ENCODE results near the gene TBC1D22B. TPM values are rescaled to one million over a fixed set of nuclear protein-coding genes. Genes with fewer than 3 reads are reported as not detected.

TBC1D22B gene
- total RNA-seq, 5 donors from 2014 or later (not counting 1 experiment from before 2014, with no cell fraction given) = 9.5 to 12.6 (median 10.7) TPM

DNA sequence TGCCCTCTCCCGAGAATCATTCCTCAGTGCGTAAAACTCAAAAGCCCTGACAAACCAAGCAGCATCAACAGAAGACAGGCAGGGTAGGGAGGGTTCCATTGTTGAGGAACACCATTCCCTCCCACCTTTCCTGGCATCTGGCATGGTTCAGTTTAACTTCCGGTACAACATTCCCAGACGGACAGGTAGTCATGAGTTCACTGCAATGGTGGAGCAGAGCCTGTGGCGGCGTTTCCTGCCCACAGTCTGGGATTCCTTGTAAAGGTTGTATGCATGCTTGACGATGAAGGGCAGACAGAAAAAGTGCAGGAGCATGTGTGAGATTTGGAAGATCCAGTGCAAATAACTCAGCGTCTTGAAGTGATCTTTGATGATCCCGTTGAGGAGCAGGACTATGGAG is 45.3 kb upstream of the TBC1D22B start:
- H3K27me3 ChIP-seq (replicated peaks in 1 of 2; ENCODE audit: control insufficient read depth in 2 of 2, extremely low read depth in 1 of 2, insufficient read depth in 2 of 2, low read length in 1 of 2) = no peaks in the 10 kb centered on the region
- no peaks in the 10 kb centered on the region for H3K9me3 Mint-ChIP-seq
- DNase-seq = no peak
- no peak overlapping the region for H3K27ac ChIP-seq (ENCODE audit: low read length)
- ATAC-seq (replicated peaks in 1 of 4) = no peak
- no peak overlapping the region for H3K27ac Mint-ChIP-seq
- no peaks in the 10 kb centered on the region for H3K27me3 Mint-ChIP-seq
- ChIA-PET CTCF (interaction anchor here (0.6 to 3.9 kb wide), 7 partner anchors 40 to 327 kb away, joined by 3 to 72 read pairs (median 3); partner anchors contain the start of genes C6orf89 (in 1 of the 2) and PIM1 (in 1 of the 2)), POLR2A (interaction anchor here in 1 of 2 donors (1.0 kb wide), 1 partner anchor 334 kb away, joined by 3 read pairs; no protein-coding TSS in a partner anchor)
- H3K36me3 ChIP-seq (ENCODE audit: control insufficient read depth in 2 of 2, extremely low read depth in 1 of 2, insufficient read depth in 1 of 2, low read length in 1 of 2) = no peaks in the 10 kb centered on the region
- H3K4me3 ChIP-seq (ENCODE audit: control insufficient read depth in 1 of 2, extremely low read depth in 1 of 2, low read length in 1 of 2) = no peak overlapping the region
- H3K4me1 Mint-ChIP-seq = peaks cover 30 to 32% (median 32%) of the 10 kb centered on the region in 3 donors
- no peak overlapping the region for H3K4me3 Mint-ChIP-seq
- no peaks in the 10 kb centered on the region for H3K9me3 ChIP-seq
- no peaks in the 10 kb centered on the region for H3K36me3 Mint-ChIP-seq
- peaks cover 19 to 32% of the 10 kb centered on the region in 2 experiments for H3K4me1 ChIP-seq (ENCODE audit: control insufficient read depth in 1 of 2, extremely low read depth in 1 of 2, insufficient read depth in 2 of 2, low read length in 2 of 2)
- 100% methylated on average over 2 of the region's 9 CpGs for WGBS (ENCODE audit: insufficient coverage)

DNA sequence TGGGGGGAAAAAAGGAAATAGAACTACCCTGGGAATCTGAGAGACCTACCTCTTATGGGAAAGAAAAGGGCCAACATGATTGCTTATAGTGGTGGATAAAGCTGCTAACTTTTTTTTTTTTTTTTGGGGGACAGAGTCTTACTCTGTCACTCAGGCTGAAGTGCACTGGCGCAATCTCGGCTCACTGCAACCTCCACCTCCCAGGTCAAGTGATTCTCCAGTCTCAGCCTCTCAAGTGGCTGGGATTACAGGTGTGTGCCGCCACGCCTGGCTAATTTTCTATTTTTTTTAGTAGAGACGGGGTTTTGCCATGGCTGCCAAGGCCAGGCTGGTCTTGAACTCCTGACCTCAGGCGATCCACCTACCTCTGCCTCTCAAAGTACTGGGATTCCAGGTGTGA is 39.5 kb upstream of the TBC1D22B start:
- H3K4me1 ChIP-seq (ENCODE audit: control insufficient read depth in 1 of 2, extremely low read depth in 1 of 2, insufficient read depth in 2 of 2, low read length in 2 of 2) = peaks cover 2 to 13% of the 10 kb centered on the region in 2 experiments
- H3K27ac Mint-ChIP-seq = no peak overlapping the region
- no peaks in the 10 kb centered on the region for H3K27me3 Mint-ChIP-seq
- no peaks in the 10 kb centered on the region for H3K36me3 ChIP-seq (ENCODE audit: control insufficient read depth in 2 of 2, extremely low read depth in 1 of 2, insufficient read depth in 1 of 2, low read length in 1 of 2)
- H3K27me3 ChIP-seq (replicated peaks in 1 of 2; ENCODE audit: control insufficient read depth in 2 of 2, extremely low read depth in 1 of 2, insufficient read depth in 2 of 2, low read length in 1 of 2) = no peaks in the 10 kb centered on the region
- no peak overlapping the region for H3K27ac ChIP-seq (ENCODE audit: low read length)
- no peak for ATAC-seq (replicated peaks in 1 of 4)
- no peak for DNase-seq
- H3K4me3 ChIP-seq (ENCODE audit: control insufficient read depth in 1 of 2, extremely low read depth in 1 of 2, low read length in 1 of 2) = no peak overlapping the region
- no peaks in the 10 kb centered on the region for H3K9me3 ChIP-seq
- H3K9me3 Mint-ChIP-seq = no peaks in the 10 kb centered on the region
- ChIA-PET POLR2A (no interaction called here), CTCF (interaction anchor here in 1 of 2 donors (0.7 kb wide), 1 partner anchor 281 kb away, joined by 5 read pairs; no protein-coding TSS in a partner anchor)
- peaks cover 8 to 10% (median 10%) of the 10 kb centered on the region in 3 donors for H3K4me1 Mint-ChIP-seq
- WGBS (ENCODE audit: insufficient coverage) = no CpG with 5 or more reads among the region's 6 CpGs
- H3K36me3 Mint-ChIP-seq = no peaks in the 10 kb centered on the region
- H3K4me3 Mint-ChIP-seq = no peak overlapping the region

DNA sequence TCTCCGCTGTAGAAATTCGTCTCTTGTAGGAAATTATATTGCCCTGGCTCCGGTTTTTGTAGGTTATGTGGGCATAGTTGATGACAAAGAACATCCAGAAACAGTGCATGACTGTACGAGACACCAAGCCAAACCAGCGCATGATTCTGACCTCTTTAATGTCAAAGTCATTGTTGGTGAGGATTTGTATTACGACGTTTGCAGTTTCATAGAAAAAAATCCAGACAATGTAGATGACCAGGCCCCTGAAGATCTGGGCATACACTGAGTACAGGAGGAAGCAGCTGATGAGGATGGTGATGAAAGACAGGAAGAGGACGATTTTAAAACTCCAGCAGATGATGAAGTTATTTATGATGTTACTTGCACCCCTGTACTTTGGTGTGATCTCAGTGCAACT is 39.1 kb upstream of the TBC1D22B start:
- Histone ChIP-seq H3K36me3 (ENCODE audit: control insufficient read depth in 2 of 2, extremely low read depth in 1 of 2, insufficient read depth in 1 of 2, low read length in 1 of 2) (no peaks in the 10 kb centered on the region), H3K27ac (ENCODE audit: low read length) (no peak overlapping the region), H3K27me3 (replicated peaks in 1 of 2; ENCODE audit: control insufficient read depth in 2 of 2, extremely low read depth in 1 of 2, insufficient read depth in 2 of 2, low read length in 1 of 2) (no peaks in the 10 kb centered on the region), H3K4me3 (ENCODE audit: control insufficient read depth in 1 of 2, extremely low read depth in 1 of 2, low read length in 1 of 2) (no peak overlapping the region), H3K4me1 (ENCODE audit: control insufficient read depth in 1 of 2, extremely low read depth in 1 of 2, insufficient read depth in 2 of 2, low read length in 2 of 2) (peaks cover 3 to 13% of the 10 kb centered on the region in 2 experiments), H3K9me3 (no peaks in the 10 kb centered on the region)
- ChIA-PET CTCF (no interaction called here), POLR2A (no interaction called here)
- H3K4me3 Mint-ChIP-seq = no peak overlapping the region
- peaks cover 9 to 12% (median 11%) of the 10 kb centered on the region in 3 donors for H3K4me1 Mint-ChIP-seq
- H3K27ac Mint-ChIP-seq = no peak overlapping the region
- no peak for ATAC-seq (replicated peaks in 1 of 4)
- H3K27me3 Mint-ChIP-seq = no peaks in the 10 kb centered on the region
- 86% methylated on average over 8 of the region's 8 CpGs for WGBS (ENCODE audit: insufficient coverage)
- no peaks in the 10 kb centered on the region for H3K9me3 Mint-ChIP-seq
- no peak for DNase-seq
- H3K36me3 Mint-ChIP-seq = no peaks in the 10 kb centered on the region

DNA sequence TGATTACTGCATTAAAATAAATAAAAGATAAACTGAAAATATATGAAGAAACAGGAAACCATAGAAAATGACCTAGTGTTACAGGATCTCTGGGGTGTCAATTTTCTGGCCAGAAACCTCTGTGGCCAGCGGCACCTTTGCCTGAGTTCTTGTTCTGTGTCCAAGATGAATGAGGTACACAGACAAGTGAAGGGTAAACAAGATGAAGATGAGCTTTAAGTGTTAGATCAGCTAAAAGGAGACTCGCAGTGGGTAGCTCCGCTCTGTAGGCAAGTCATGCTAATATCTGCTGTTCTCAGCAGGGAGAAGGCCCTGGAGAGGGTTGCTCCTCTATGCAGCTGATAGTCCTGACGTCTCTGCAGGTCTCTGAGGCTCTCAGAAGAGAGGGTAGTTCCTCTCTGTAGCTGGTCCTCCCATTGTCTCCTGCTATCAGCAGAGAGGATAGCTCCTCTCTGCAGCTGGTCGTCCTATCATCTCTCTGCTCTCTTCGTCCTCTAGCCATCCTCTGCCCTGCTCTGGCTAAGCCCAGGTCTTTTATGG is 35.9 kb upstream of the TBC1D22B start:
- peaks cover 9 to 12% (median 11%) of the 10 kb centered on the region in 3 donors for H3K4me1 Mint-ChIP-seq
- Histone ChIP-seq H3K36me3 (ENCODE audit: control insufficient read depth in 2 of 2, extremely low read depth in 1 of 2, insufficient read depth in 1 of 2, low read length in 1 of 2) (no peaks in the 10 kb centered on the region), H3K27me3 (replicated peaks in 1 of 2; ENCODE audit: control insufficient read depth in 2 of 2, extremely low read depth in 1 of 2, insufficient read depth in 2 of 2, low read length in 1 of 2) (no peaks in the 10 kb centered on the region), H3K27ac (ENCODE audit: low read length) (no peak overlapping the region), H3K4me1 (ENCODE audit: control insufficient read depth in 1 of 2, extremely low read depth in 1 of 2, insufficient read depth in 2 of 2, low read length in 2 of 2) (peaks cover 3 to 13% of the 10 kb centered on the region in 2 experiments), H3K9me3 (no peaks in the 10 kb centered on the region), H3K4me3 (ENCODE audit: control insufficient read depth in 1 of 2, extremely low read depth in 1 of 2, low read length in 1 of 2) (peak overlapping the region; percentile 72 to 88)
- H3K27ac Mint-ChIP-seq = no peak overlapping the region
- DNase-seq = no peak
- ChIA-PET POLR2A (interaction anchor here in 1 of 2 donors (0.7 kb wide), 1 partner anchor 555 kb away, joined by 3 read pairs; no protein-coding TSS in a partner anchor), CTCF (interaction anchor here (0.6 to 1.4 kb wide), 5 partner anchors 15 to 1054 kb away, joined by 3 to 4 read pairs (median 4); partner anchors contain the start of gene TMEM217 (in 1 of the 2))
- 77% methylated on average over 5 of the region's 6 CpGs for WGBS (ENCODE audit: insufficient coverage)
- no peaks in the 10 kb centered on the region for H3K27me3 Mint-ChIP-seq
- peak overlapping the region; percentile 78 to 84 (median 80) for H3K4me3 Mint-ChIP-seq
- no peaks in the 10 kb centered on the region for H3K36me3 Mint-ChIP-seq
- H3K9me3 Mint-ChIP-seq = no peaks in the 10 kb centered on the region
- ATAC-seq (replicated peaks in 1 of 4) = no peak

DNA sequence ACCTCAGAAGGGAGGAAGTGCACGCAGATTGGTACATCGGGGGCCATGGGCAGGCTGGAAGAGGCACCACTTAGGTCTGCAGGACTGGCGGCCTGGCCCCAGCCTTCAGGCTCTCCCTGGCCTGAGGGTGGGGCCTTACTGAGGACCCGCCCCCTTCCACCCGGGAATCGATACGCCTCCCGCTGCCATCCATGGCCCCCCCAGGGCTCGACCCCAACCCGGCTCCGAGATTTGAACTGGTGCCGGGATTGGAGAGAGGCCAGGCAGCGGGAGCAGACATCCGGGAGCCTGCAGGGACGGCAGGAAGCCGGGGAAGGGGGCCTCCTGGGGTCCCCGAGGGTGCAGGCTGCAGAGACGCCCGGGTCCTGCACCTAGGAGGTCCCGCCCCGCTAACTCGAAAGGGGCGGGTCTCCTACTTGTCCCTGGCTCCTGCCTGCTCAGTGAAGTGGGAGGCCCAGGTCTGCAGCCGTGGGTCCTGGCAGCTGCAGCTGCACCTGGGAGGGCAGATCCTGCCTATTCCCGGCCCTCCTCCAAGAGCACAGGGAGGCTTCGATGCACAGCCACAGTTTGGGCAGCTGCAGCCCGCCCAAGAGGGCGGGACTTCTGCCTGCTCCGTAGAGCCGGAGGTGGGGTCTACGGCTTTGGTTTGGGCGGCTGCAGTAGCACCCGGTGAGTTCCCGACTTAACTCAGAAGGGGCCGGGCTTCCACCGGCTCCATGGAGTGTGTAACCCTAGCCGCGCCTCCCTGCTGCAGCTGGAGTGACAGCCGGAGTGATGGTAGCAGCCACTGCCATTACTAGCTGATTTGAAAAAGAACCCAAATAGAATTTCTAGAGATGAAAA is 35.2 kb upstream of the TBC1D22B start:
- POLR2A ChIA-PET = interaction anchor here (0.6 to 0.7 kb wide), 2 partner anchors 556 to 745 kb away, joined by 3 to 4 read pairs; no protein-coding TSS in a partner anchor
- H3K36me3 ChIP-seq (ENCODE audit: control insufficient read depth in 2 of 2, extremely low read depth in 1 of 2, insufficient read depth in 1 of 2, low read length in 1 of 2) = no peaks in the 10 kb centered on the region
- H3K27ac Mint-ChIP-seq = peak overlapping the region in 1 of 2 donors; percentile 1
- H3K36me3 Mint-ChIP-seq = no peaks in the 10 kb centered on the region
- H3K4me3 Mint-ChIP-seq = peak overlapping the region; percentile 78 to 84 (median 80)
- H3K9me3 Mint-ChIP-seq = no peaks in the 10 kb centered on the region
- ATAC-seq (replicated peaks in 1 of 4) (peak; percentile 91 to 96 (median 93)), DNase-seq (peak; percentile 44 to 75 (median 61))
- no peaks in the 10 kb centered on the region for H3K27me3 Mint-ChIP-seq
- H3K4me1 Mint-ChIP-seq = peaks cover 9 to 12% (median 11%) of the 10 kb centered on the region in 3 donors
- peaks cover 3 to 13% of the 10 kb centered on the region in 2 experiments for H3K4me1 ChIP-seq (ENCODE audit: control insufficient read depth in 1 of 2, extremely low read depth in 1 of 2, insufficient read depth in 2 of 2, low read length in 2 of 2)
- WGBS (ENCODE audit: insufficient coverage) = 1% methylated on average over 38 of the region's 39 CpGs
- H3K4me3 ChIP-seq (ENCODE audit: control insufficient read depth in 1 of 2, extremely low read depth in 1 of 2, low read length in 1 of 2) = peak overlapping the region; percentile 72 to 88
- no peaks in the 10 kb centered on the region for H3K27me3 ChIP-seq (replicated peaks in 1 of 2; ENCODE audit: control insufficient read depth in 2 of 2, extremely low read depth in 1 of 2, insufficient read depth in 2 of 2, low read length in 1 of 2)
- H3K27ac ChIP-seq (ENCODE audit: low read length) = no peak overlapping the region
- no peaks in the 10 kb centered on the region for H3K9me3 ChIP-seq
- CTCF ChIA-PET = interaction anchor here (0.6 to 1.4 kb wide), 4 partner anchors 12 to 204 kb away, joined by 3 to 4 read pairs (median 4); no protein-coding TSS in a partner anchor

DNA sequence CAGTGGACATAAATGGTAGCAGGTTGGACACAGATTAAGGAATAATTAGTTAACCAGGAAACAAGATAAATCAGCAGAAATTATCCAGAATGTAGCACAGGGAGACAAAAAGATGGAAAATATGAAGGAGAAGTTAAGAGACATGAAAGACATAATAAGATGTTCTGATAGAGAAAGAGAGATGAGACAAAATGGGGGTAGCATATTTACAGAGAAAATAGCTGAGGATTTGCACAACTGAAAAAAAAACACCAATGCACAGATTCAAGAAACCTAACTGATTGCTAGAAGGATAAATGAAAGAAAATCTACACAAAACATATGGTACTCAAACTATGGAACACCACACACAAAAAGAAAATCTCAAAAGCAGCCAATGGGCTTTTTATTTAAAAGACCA is 34.6 kb upstream of the TBC1D22B start:
- no peaks in the 10 kb centered on the region for H3K9me3 Mint-ChIP-seq
- Histone ChIP-seq H3K27me3 (replicated peaks in 1 of 2; ENCODE audit: control insufficient read depth in 2 of 2, extremely low read depth in 1 of 2, insufficient read depth in 2 of 2, low read length in 1 of 2) (no peaks in the 10 kb centered on the region), H3K4me3 (ENCODE audit: control insufficient read depth in 1 of 2, extremely low read depth in 1 of 2, low read length in 1 of 2) (peak overlapping the region; percentile 72 to 88), H3K4me1 (ENCODE audit: control insufficient read depth in 1 of 2, extremely low read depth in 1 of 2, insufficient read depth in 2 of 2, low read length in 2 of 2) (peaks cover 3 to 13% of the 10 kb centered on the region in 2 experiments), H3K27ac (ENCODE audit: low read length) (no peak overlapping the region), H3K9me3 (no peaks in the 10 kb centered on the region), H3K36me3 (ENCODE audit: control insufficient read depth in 2 of 2, extremely low read depth in 1 of 2, insufficient read depth in 1 of 2, low read length in 1 of 2) (no peaks in the 10 kb centered on the region)
- H3K27ac Mint-ChIP-seq = peak overlapping the region in 1 of 2 donors; percentile 1
- DNase-seq = no peak
- ChIA-PET CTCF (interaction anchor here in 1 of 2 donors (0.6 to 1.0 kb wide), 3 partner anchors 13 to 49 kb away, joined by 3 read pairs; no protein-coding TSS in a partner anchor), POLR2A (interaction anchor here (0.6 to 0.9 kb wide), 2 partner anchors 10 to 746 kb away, joined by 4 read pairs; no protein-coding TSS in a partner anchor)
- no peaks in the 10 kb centered on the region for H3K36me3 Mint-ChIP-seq
- peak overlapping the region; percentile 78 to 84 (median 80) for H3K4me3 Mint-ChIP-seq
- peaks cover 9 to 12% (median 11%) of the 10 kb centered on the region in 3 donors for H3K4me1 Mint-ChIP-seq
- ATAC-seq (replicated peaks in 1 of 4) = no peak
- no peaks in the 10 kb centered on the region for H3K27me3 Mint-ChIP-seq

Data from T-cell (primary cell).